ENCODE results near the gene C16orf95. TPM values are rescaled to one million over a fixed set of nuclear protein-coding genes. Genes with fewer than 3 reads are reported as not detected.
"Not testable (repeated sequence)": the region's sequence is repeated elsewhere in the genome, so short reads cannot be mapped to it uniquely, and the experiment has no call there.

C16orf95 gene
- total RNA-seq, 1 donor from 2014 or later = 6.1 TPM

DNA sequence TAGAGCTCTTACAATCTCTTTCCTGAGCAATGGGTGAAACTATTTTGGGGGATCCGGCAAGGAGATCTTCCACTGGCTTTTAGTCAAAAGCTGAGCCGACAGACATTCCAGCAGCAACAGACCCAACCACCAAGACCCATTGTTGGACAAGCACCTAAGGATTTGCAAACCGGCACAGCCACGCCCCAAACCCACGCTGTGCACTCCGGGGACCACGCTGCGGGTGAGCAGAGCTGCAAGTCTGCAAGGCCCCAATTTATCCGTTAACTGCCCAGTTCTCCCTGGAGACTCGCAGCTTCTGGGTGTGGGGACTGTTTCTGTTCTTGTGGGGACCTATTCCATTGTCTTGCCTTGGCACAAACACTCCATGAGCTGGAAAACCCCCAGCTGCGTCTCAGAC lies 45.9 kb downstream of the C16orf95 start:
- intact Hi-C loops (cut with DNase I) = no loop called here
- DNase-seq (ENCODE audit: low spot score) = no peak
- no peak for ATAC-seq

DNA sequence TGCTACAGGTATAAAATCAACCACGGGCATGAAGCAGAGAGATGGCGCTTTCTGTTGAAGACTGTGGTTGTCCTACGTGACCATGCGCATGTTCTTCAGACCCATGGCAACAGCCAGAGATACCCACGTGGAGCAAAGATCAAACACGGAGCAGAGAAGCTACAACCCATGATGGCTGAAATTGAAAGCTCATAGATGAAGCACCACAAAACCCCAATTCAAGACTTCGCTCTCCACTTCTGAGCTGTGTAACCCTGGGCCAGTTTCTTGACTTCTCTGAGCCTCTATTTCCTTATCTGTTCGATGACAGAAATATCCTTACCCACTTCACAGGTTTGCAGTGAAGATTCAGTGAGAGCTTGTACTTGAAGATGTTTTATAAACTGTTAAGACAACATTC lies 49.6 kb downstream of the C16orf95 start:
- intact Hi-C loops (cut with DNase I) = no loop called here
- no peak for ATAC-seq
- no peak for DNase-seq (ENCODE audit: low spot score)

DNA sequence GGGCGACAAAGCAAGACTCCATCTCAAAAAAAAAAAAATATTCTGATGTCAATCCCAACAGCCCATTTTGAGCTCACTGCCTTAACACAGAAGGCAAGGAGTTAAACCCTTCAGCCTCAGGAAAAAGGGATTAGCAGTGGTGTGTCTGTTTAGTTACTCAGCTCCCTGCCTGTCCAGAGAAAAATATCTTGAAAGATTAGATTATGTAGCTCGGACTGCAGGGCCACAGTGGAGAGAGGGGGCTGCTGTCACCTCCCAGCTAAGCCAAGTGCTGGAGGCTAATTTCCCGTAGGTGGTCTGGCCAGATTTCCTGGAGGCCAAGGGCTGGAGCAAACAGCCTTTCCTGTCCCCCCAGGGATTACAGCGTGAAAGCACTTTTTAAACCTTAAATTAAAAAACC lies 50.3 kb downstream of the C16orf95 start:
- intact Hi-C loops (cut with DNase I) = no loop called here
- ATAC-seq (peak; percentile 31), DNase-seq (ENCODE audit: low spot score) (no peak)

DNA sequence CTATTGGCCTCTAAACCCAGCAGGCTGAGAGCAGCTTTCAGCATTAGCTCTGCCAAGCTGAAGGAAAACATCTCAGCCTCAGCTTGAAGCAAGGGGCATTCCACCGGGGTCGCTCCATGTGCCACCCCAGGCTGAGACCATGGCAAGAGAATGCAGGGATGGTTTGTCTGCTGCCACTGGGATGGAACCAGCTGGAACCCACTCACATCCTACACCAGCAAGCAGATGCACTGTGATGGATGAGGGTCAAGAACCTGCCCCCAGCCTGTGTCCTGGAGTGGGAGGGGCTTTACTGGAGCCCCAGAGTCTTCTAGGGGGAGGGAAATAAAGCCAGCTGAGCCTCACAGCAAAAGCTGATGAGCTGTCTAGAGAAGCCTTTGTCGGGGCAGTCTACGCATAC lies 51.9 kb downstream of the C16orf95 start:
- DNase-seq (ENCODE audit: low spot score) (peak; percentile 51), ATAC-seq (peak; percentile 40)
- intact Hi-C loops (cut with DNase I) = no loop called here

DNA sequence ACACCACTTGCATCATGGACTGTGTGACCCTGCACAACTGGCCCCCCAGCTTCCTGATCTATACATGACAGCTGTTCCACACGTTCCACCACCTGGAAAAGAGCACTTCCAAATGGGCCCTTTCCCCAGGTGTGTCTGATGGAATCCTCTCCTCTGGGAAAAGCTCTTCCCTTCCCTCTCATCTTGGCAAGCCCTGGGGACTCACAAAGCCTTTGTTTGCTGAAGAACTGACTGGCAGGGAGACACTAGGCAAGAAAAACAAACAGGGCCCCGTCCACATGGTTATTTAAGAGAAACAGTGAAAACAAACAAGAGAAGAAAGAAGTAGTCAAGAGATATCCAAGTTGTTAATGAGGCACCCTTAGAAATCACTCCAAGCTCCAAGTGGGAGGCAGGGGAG lies 52.6 kb downstream of the C16orf95 start:
- DNase-seq (ENCODE audit: low spot score) = peak; percentile 14
- ATAC-seq = peak; percentile 16
- intact Hi-C loops (cut with DNase I) = no loop called here

DNA sequence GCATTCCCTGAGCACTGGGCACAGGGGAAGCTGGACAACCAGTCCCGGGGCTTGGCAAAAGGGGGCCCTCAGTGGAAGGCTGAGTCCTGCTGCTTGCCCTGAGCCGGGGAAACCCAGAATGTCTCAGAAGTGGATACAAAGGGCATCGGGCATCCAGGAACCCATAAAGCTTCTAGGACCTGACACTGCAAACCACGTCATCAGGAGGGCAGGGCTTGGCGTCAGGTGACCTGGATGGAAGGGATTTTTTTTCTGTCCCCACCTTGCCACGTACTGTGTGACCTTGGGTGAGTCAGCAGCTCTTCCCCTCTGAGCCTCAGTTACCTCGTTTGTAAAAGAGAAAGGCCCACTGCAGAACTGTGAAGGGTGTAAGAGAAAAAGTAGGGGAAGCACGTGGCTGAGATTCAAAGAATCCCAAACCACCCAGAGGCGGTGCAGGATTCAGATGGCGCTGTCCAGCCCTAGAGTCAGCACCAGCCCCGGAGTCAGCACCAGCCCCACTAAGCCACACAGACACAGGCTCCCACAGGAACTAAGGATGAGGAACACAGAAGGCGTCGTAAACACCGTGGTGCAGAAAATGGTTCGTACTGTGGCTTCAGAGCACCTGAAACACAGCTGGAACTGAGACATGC lies 53.7 kb downstream of the C16orf95 start:
- peak; percentile 79 for ATAC-seq
- intact Hi-C loops (cut with DNase I) = no loop called here
- DNase-seq (ENCODE audit: low spot score) = peak; percentile 43

DNA sequence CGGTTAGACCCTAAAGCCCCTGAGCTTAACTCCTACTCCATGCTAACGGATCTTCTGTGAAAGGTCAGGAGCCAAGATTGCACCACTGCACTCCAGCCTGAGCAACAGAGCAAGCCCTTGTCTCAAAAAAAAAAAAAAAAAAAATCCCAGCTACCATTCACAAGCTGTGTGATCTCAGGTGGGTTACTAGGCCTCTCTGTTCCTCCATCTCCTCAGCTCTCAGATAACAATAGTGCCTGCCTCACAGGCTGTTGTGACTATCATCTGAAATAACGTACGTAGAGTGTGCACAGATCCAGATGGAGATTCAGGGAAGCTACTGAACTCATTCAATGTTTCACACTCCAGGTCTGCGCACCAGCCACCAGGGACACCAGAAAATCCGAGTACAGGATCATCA lies 57.8 kb downstream of the C16orf95 start:
- DNase-seq (ENCODE audit: low spot score) = no peak
- intact Hi-C loops (cut with DNase I) = no loop called here

DNA sequence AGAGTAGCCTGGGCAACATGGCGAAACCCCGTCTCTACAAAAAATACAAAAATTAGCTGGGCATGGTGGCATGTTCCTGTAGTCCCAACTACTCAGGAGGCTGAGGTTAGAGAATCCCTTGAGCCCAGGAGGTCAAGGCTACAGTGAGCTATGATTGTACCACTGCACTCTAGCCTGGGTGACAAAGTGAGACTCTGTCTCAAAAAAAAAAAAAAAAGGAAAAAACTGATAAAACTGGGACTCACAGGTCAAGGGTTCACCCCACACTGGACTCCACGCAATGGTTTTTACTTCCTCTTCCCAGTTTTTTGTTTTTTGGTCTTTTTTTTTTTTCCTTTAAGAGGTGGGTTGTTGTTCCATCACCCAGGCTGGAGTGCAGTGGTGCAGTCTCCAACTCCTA lies 58.5 kb downstream of the C16orf95 start:
- intact Hi-C loops (cut with DNase I); ATAC-seq; DNase-seq (ENCODE audit: low spot score): not testable (repeated sequence)

More for the DNA sequence above, 57.8 kb downstream of the C16orf95 start:
- no peak for ATAC-seq

DNA sequence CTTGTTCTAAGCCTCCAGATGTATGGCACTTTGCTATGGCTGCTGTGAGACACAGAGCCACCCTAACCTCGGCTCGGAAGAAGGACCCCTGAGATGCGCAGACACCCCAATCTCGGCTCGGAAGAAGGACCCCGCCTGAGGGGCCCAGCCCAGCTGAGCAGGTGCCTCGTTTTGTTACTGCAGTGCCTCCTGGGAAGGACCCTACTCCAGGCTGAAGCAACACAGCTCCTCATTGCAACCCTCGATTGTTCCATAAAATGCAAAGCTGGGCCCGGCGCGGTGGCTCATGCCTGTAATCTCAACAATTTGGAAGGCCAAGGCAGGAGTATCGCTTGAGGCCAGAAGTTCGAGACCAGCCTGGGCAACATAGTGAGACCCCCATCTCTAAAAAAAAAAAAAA lies 61.3 kb downstream of the C16orf95 start:
- intact Hi-C loops (cut with DNase I) = no loop called here
- ATAC-seq (no peak), DNase-seq (ENCODE audit: low spot score) (peak; percentile 27)

DNA sequence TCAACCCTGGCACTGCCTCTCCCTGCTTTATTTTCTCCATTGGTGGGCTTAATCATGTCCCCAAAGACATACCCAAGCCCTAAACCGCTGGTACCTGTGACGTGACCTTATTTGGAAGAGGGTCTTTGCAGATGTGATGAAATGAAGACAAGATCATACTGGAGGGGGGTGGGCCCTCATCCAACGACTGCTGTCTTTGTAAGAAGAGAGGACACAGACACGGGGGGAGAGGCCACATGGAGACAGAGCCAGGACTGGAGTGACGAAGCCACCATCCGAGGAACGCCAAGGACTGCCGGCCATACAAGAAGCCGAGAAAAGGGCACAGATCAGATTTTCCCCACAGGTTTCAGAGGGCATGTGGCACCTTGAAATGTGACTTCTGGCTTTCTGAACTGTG lies 62.5 kb downstream of the C16orf95 start:
- peak; percentile 35 for DNase-seq (ENCODE audit: low spot score)
- intact Hi-C loops (cut with DNase I) = no loop called here

DNA sequence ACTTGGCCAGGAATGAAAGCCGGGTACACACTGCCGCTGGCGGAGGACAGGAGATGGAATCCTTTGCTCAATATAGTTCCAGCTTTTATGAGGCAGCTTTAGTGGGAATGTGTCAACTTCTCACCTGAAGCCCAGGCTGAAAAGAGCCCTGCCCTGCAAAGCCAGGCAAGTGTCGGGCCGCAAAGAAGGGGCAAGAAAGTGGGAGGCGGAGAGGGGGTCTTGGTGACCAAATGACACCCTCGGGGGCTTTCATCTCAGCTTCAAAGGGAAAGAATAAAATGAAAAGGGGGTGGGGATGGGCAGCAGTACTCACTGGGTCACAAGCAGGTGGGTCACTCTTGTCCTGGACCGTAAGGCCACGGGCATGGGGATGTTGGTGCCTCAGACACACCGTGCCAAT lies 62.9 kb downstream of the C16orf95 start:
- intact Hi-C loops (cut with DNase I) = no loop called here
- DNase-seq (ENCODE audit: low spot score) (peak; percentile 32), ATAC-seq (no peak)

More for the DNA sequence above, 62.5 kb downstream of the C16orf95 start:
- no peak for ATAC-seq

DNA sequence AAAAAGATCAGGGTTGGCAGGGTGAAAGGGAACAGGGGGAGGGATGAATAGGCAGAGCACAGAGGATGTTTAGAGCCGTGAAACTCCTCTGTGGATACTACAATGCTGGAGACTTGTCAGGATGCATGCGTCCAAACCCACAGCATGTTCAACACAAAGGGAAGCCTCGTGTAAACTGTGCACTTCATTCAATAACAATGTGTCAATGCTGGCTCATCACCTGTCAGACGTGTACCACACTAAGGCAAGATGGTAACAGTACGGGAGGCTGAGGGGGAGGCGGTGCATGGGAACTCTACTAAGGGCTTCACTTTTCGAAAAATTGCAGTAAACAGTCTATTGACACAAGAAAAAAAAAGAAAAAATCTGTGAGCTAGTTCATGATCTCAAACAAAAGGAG lies 63.7 kb downstream of the C16orf95 start:
- DNase-seq (ENCODE audit: low spot score) (peak; percentile 19), ATAC-seq (peak; percentile 24)
- intact Hi-C loops (cut with DNase I) = no loop called here

Other genes starting within 250 kb of the C16orf95 start
- 50.3 TPM for gene FBXO31, start 66.4 kb upstream of the C16orf95 start, total RNA-seq
- gene MAP1LC3B, start 74.9 kb upstream of the C16orf95 start, total RNA-seq = 55.9 TPM
- 28.4 TPM for gene ZCCHC14, start 175.6 kb upstream of the C16orf95 start, total RNA-seq

All from sciatic nerve (tissue), 2 donors.